HEK293 (cell line): ENCODE data around the gene BORA.

Experiments
- CTCF ChIP-seq: fragments of 450-650 bp; formaldehyde crosslinking; IDR thresholded peaks from 2 replicates; pipeline ENCODE4 v1.5.1; 2016; ENCODE audit warnings: missing biosample characterization, missing genetic modification characterization
- PATZ1 ChIP-seq: fragments of 450-650 bp; formaldehyde crosslinking; IDR thresholded peaks from 2 replicates; pipeline ENCODE4 v1.5.1; 2016; ENCODE audit warnings: missing biosample characterization, missing genetic modification characterization
- ZBTB1 ChIP-seq: fragments of 450-650 bp; formaldehyde crosslinking; IDR thresholded peaks from 2 replicates; pipeline ENCODE4 v1.5.1; 2016; ENCODE audit warnings: missing biosample characterization, missing genetic modification characterization
- ZBTB10 ChIP-seq: fragments of 450-650 bp; formaldehyde crosslinking; IDR thresholded peaks from 2 replicates; pipeline ENCODE4 v1.5.1; 2016; ENCODE audit warnings: missing biosample characterization, missing genetic modification characterization
- ZNF302 ChIP-seq: fragments of 450-650 bp; formaldehyde crosslinking; IDR thresholded peaks from 2 replicates; pipeline ENCODE4 v1.5.1; 2016; ENCODE audit warnings: missing biosample characterization, missing genetic modification characterization, low read depth

GRCh38 chr13:72728290-72728605, 525 bp downstream of the BORA start:
- TF ChIP-seq ZNF302 (tag by site-specific recombination) = no peak
- no peak for TF ChIP-seq ZBTB10 (tag by site-specific recombination)
- no peak for TF ChIP-seq CTCF (tag by site-specific recombination)
- no peak for TF ChIP-seq PATZ1 (tag by site-specific recombination)
- no peak for TF ChIP-seq ZBTB1 (tag by site-specific recombination)
